Activated naive CD8-positive, alpha-beta T cell treated with anti-CD3 and anti-CD28 coated beads, Interleukin-2, amount 50 U/mL, for 16 hours (primary cell): Measurements from ENCODE around the gene NDE1.

Experiments
- DNase-seq: peaks from one replicate; pipeline ENCODE4 v3.0.0-alpha.2; 2020; ENCODE audit warnings: low read depth, low spot score

NDE1 gene

DNA sequence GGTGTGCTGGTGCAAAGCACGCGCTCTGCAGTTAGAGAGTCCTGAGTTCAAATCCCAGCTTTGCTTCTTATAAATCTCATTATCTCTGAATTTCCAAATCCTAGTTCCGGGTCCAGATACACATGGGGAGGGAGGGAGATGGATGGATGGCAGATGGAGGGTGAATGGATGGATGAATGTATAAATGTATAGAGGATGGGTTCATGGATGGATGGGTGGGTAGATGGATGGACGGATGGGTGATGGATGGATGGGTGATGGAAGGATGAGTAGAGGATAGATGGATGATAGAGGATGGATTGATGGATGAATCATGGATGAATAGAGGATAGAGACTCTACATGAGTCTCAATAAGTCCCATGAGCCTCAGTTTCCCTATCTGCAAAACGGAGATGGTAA is 116.9 kb downstream of the NDE1 start:
- DNase-seq = no peak

DNA sequence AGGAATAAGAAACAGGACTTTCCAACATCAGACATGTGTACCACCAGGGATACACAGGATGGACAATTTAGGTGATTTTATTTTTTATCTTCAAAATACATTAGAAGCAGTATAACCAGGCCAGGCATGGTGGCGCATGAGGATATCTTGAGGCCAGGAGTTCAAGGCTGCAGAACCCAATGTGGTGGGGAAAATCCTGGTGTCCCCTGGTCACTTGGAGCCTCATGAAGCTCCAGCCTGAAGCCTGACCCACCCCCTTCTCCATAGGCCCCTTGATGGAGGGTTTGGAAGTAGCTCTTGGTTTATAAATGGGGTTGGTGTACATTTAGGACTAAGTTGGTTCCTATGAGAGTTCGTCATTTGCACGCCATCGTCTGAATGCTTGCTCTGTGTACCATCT is 118.2 kb downstream of the NDE1 start:
- DNase-seq = no peak

DNA sequence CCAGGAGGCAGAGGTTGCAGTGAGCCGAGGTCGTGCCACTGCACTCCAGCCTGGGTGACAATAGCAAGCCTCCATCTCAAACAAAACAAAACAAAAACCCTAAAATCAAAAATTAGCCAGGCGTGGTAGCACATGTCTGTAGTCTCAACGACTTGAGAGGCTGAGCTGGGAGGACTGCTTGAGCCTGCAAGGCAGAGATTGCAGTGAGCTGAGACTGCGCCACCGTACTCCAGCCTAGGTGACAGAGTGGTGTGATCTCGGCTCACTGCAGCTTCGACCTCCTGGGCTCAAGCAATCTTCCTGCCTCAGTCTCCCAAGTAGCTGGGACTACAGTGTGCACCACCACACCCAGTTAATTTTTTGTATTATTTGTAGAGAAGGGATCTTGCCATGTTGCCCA is 119.2 kb downstream of the NDE1 start:
- no peak for DNase-seq

DNA sequence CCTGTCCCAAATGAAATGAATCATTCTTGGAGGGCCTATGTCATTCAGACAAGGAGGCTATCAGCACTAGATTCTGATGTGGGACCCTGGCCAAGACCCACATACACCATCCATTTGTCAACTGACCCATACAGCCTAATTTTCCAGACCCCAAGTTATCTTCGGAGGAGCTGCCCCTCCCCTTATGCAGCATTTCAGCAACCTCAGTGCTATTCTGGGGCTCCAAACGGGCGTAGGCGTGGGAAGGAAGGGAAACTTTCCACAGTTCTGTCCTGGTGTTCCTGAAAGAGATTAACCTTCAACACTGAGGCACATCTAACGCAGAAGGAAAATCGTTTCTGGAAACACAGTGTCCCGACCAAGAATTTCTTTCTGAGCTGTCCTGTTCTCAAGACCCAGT is 120.1 kb downstream of the NDE1 start:
- DNase-seq = no peak

DNA sequence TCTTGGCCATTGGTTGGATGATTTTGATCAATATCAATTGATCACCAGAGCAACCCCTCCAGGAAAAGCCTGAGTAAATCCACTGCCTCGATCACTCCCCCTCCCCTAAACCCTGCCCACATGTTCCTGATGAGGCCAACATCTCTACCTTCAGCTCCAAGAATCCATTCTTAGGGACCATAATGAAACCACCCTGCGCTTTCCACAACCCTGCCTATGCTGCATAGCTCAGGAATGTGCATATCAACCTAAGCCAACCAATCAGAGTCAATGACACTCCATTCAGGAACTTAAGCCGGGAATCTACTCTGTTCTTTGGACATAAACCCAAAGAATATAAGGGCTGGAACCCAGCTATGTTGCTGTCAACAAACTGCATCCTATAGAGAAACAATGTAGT is 120.5 kb downstream of the NDE1 start:
- DNase-seq = no peak

DNA sequence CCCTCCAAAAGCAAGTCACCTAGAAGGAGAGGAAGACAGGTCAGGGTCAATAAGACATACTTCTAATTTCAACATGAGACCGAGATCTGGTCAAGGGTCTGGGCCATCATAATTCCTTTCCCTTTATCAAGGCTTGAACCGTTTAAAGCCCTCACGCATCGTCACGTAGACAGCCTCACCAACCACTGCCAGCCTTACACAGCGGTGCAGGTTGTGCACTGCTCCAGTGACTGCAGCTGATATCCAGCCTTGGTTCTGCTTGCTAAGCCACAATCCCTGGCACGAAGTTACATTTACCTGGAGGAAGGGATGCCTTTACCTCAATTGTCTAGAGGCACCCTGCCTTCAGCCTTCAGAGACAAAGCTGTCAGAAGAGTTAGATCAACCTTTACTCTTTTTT is 121.6 kb downstream of the NDE1 start:
- DNase-seq = no peak

DNA sequence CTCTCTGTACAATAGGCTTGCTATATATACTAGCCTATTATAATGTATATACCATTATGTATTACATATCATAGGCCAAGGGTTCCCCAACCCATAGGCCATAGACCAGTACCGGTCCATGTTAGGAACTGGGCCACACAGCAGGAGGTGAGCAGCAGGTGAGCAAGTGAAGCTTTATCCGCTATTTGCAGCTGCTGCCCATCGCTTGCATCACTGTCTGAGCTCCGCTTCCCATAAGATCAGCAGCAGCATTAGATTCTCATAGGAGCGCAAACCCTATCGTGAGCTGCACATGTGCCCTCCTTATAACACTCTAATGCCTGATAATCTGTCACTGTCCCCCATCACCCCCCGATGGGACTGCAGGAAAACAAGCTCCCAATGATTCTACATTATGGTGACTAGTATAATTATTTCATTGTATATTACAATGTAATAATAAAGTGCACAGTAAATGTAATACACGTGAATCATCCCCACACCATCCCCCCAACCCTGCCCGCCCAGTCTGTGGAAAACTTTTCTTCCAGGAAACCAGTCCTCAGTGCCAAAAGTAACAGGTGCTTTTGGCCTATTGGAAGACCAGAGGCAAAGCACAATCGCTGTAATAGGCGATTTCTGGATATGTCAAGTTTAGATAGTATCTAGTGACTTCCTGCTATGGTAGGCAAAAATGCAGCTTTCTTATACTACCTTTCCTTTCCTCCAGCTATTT is 122.7 kb downstream of the NDE1 start:
- no peak for DNase-seq

DNA sequence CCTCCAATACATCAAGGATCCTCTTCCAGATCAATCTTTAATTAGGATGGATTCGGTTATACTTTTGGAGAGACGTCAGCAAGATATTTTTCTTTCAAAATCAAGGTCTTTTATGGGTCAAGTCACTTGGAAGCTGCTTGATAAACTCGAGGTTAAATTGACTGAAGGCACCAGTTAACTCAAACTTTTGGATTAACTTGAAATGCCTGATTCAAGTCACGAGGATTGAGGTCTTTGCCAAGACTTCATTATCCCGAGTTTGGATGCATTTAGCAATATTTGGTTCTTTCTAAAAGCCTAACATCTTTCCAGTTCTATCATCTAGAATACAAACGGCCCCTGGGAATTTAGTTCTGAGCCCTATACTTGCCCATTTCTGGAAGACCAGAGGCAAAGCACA is 123.9 kb downstream of the NDE1 start:
- no peak for DNase-seq

DNA sequence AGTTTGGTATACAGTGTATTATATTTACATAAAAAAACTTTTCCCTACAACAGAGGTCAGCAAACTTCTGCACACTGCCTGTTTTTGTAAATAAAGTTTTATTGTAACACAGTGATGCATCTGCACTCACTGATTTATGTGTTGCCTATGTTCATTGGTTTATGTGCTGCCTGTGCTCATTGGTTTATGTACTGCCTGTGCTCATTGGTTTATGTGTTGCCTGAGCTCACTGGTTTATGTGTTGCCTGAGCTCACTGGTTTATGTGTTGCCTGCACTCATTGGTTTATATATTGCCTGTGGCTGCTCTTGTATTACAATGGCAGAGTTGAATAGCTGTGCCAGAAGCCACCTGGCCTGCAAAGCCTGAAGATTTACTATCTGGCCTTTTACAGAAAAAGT is 125.2 kb downstream of the NDE1 start:
- no peak for DNase-seq

DNA sequence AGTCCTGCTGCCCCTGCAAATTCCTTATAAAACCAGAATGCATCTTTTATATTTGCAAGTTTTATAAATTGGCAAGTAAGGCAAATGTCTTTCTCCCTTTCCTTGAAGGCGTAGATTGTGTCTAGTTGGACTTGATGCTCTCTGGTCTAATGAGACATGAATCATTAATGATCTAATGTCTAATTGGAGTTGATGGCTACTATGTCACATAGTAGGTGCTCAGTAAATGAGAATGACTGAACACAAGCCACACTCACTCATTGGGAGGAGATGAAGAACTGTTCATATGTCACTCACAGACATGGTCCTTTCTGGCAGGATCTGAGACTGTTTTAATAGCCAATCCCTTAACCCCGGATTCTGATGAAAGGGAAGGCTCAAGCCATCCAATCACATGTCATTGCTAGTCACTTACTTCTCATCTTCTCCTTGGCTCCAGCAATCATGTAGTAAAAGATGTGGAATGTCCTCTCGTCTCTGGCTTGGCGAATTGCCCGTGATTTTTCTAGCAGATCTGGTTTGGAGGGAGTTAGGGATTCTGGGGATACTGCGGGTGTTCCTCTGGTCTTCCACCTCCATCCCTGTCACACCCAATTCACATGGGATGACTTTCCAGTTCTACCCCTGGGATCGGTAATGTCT is 125.7 kb downstream of the NDE1 start:
- no peak for DNase-seq
